ENCODE measurements around the gene FGD4. TPM values are rescaled to one million over a fixed set of nuclear protein-coding genes. Genes with fewer than 3 reads are reported as not detected.
A peak's percentile ranks its signal among the peaks of the same experiment; 100 is the strongest.

Gene FGD4
- total RNA-seq, 4 donors from 2014 or later, result 13.8 to 34.6 (median 20.8) TPM

GRCh38 chr12:32544893-32545292 lies 145.5 kb downstream of the FGD4 start:
- H3K4me3 ChIP-seq, result no peak overlapping the region
- H3K27ac ChIP-seq, result no peak overlapping the region
- H3K4me1 ChIP-seq, result peaks cover 0 to 5% of the 10 kb centered on the region in 2 donors

DNA sequence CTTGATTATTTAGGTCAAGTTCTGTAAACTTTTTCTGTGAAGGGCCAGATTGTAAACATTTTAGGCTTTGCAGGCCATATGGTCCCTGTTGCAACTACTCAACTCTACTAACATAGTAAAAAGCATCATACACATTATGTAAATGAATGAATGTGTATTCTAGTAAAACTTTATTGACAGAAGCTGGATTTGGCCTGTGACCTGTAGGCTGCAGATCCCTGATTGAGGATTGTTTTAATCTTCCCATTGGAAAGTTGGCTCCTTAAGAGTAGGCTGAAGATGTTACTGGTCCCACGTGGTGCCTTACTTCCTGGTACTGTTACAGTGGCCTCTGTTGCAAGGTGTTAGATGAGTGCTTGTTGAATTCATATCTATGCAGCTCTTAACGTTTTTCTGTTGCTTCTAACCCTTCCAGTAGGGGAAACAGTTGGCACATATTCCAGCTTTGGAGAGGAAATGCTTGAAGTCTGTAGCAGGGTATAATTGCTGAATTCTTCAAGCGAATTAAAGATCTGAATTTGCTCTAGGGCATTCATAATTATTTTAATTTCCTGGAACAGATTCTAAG lies 146.1 kb downstream of the FGD4 start:
- intact Hi-C loops (cut with DNase I; ENCODE audit: low total_unique reads), result no loop called here
- TF ChIP-seq, protein P1, sequence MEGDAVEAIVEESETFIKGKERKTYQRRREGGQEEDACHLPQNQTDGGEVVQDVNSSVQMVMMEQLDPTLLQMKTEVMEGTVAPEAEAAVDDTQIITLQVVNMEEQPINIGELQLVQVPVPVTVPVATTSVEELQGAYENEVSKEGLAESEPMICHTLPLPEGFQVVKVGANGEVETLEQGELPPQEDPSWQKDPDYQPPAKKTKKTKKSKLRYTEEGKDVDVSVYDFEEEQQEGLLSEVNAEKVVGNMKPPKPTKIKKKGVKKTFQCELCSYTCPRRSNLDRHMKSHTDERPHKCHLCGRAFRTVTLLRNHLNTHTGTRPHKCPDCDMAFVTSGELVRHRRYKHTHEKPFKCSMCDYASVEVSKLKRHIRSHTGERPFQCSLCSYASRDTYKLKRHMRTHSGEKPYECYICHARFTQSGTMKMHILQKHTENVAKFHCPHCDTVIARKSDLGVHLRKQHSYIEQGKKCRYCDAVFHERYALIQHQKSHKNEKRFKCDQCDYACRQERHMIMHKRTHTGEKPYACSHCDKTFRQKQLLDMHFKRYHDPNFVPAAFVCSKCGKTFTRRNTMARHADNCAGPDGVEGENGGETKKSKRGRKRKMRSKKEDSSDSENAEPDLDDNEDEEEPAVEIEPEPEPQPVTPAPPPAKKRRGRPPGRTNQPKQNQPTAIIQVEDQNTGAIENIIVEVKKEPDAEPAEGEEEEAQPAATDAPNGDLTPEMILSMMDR (IDR thresholded peaks at IDR 0.05), result no peak
- TF ChIP-seq POLR2A (IDR thresholded peaks at IDR 0.05), result no peak
- Histone ChIP-seq H3K36me3 (no peaks in the 10 kb centered on the region), H3K27ac (no peak overlapping the region), H3K27me3 (no peaks in the 10 kb centered on the region), H3K4me3 (no peak overlapping the region), H3K9me3 (no peaks in the 10 kb centered on the region), H3K4me1 (peaks cover 0 to 5% of the 10 kb centered on the region in 2 donors)
- no peak for DNase-seq

More at GRCh38 chr12:32544893-32545292, 145.5 kb downstream of the FGD4 start:
- no peak for DNase-seq
- no peaks in the 10 kb centered on the region for H3K9me3 ChIP-seq
- H3K27me3 ChIP-seq, result no peaks in the 10 kb centered on the region
- intact Hi-C loops (cut with DNase I; ENCODE audit: low total_unique reads), result no loop called here
- TF ChIP-seq, protein P1 (IDR thresholded peaks at IDR 0.05), result no peak
- no peak for TF ChIP-seq POLR2A (IDR thresholded peaks at IDR 0.05)
- no peaks in the 10 kb centered on the region for H3K36me3 ChIP-seq

- Histone ChIP-seq H3K27me3 (no peaks in the 10 kb centered on the region), H3K4me3 (no peak overlapping the region), H3K4me1 (peaks cover 0 to 5% of the 10 kb centered on the region in 2 donors), H3K27ac (no peak overlapping the region), H3K36me3 (no peaks in the 10 kb centered on the region), H3K9me3 (no peaks in the 10 kb centered on the region)
- intact Hi-C loops (cut with DNase I; ENCODE audit: low total_unique reads), result no loop called here
- no peak for DNase-seq
- no peak for TF ChIP-seq POLR2A (IDR thresholded peaks at IDR 0.05)
- TF ChIP-seq, protein P1 (IDR thresholded peaks at IDR 0.05), result no peak
These were observed 146.9 kb downstream of the FGD4 start for GRCh38 chr12:32546272-32546671.

GRCh38 chr12:32548691-32549281 lies 149.4 kb downstream of the FGD4 start:
- peak in 1 of 2 donors; percentile 20 for DNase-seq
- Histone ChIP-seq H3K27me3 (no peaks in the 10 kb centered on the region), H3K9me3 (no peaks in the 10 kb centered on the region), H3K4me1 (no peaks in the 10 kb centered on the region), H3K36me3 (no peaks in the 10 kb centered on the region), H3K4me3 (no peak overlapping the region), H3K27ac (peak overlapping the region; percentile 9 to 51)
- TF ChIP-seq POLR2A (IDR thresholded peaks at IDR 0.05), result no peak
- TF ChIP-seq, protein P1 (IDR thresholded peaks at IDR 0.05), result no peak
- intact Hi-C loops (cut with DNase I; ENCODE audit: low total_unique reads), result no loop called here

DNA sequence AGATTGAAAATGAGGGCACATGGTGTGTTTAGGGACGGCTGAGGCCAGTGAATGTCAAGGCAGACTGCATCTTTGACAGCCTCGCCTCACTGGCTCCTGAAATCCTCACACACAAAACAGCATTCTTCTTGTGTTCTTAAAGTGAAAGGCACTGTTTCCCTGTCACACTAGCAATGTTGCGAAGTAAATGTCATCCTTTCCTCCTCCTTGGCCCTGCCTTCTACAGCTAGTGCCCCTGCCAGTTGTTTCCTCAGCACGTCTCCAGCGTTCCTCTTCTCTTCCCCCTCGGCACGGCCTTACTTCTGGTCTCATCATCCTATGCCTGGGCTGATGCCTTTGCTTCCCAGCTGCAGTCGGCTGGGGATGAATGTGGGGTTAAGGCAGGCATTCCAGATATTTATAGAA lies 150.3 kb downstream of the FGD4 start:
- H3K4me1 ChIP-seq, result no peaks in the 10 kb centered on the region
- intact Hi-C loops (cut with DNase I; ENCODE audit: low total_unique reads), result no loop called here
- H3K4me3 ChIP-seq, result no peak overlapping the region
- no peak for DNase-seq
- H3K9me3 ChIP-seq, result no peaks in the 10 kb centered on the region
- peak overlapping the region; percentile 9 to 51 for H3K27ac ChIP-seq
- no peaks in the 10 kb centered on the region for H3K27me3 ChIP-seq
- H3K36me3 ChIP-seq, result no peaks in the 10 kb centered on the region
- TF ChIP-seq POLR2A (IDR thresholded peaks at IDR 0.05), result no peak
- TF ChIP-seq, protein P1 (IDR thresholded peaks at IDR 0.05), result no peak
